ENCODE measurements around the gene MDM1. TPM values are rescaled to one million over a fixed set of nuclear protein-coding genes. Genes with fewer than 3 reads are reported as not detected.

MDM1 gene, protein sequence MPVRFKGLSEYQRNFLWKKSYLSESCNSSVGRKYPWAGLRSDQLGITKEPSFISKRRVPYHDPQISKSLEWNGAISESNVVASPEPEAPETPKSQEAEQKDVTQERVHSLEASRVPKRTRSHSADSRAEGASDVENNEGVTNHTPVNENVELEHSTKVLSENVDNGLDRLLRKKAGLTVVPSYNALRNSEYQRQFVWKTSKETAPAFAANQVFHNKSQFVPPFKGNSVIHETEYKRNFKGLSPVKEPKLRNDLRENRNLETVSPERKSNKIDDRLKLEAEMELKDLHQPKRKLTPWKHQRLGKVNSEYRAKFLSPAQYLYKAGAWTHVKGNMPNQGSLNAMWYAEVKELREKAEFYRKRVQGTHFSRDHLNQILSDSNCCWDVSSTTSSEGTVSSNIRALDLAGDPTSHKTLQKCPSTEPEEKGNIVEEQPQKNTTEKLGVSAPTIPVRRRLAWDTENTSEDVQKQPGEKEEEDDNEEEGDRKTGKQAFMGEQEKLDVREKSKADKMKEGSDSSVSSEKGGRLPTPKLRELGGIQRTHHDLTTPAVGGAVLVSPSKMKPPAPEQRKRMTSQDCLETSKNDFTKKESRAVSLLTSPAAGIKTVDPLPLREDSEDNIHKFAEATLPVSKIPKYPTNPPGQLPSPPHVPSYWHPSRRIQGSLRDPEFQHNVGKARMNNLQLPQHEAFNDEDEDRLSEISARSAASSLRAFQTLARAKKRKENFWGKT
- 10 to 100 TPM; 25.2 to 28.4 TPM for total RNA-seq

- POLR2A ChIA-PET = interaction anchor here (0.6 kb wide), 1 partner anchor 317 kb away, joined by 6 read pairs; no protein-coding TSS in a partner anchor
- Mint-ChIP-seq H3K27me3 (peaks cover 3% of the 10 kb centered on the region), H3K4me1 (peaks cover 50% of the 10 kb centered on the region), H3K9me3 (no peaks in the 10 kb centered on the region), H3K4me3 (peak within 1 kb of the TSS; percentile 87), H3K27ac (peak within 1 kb of the TSS; percentile 85), H3K36me3 (ENCODE audit: low read depth) (peaks cover 13% of the 10 kb centered on the region)
- CTCF ChIA-PET = interaction anchor here (0.6 to 1.2 kb wide), 2 partner anchors 22 to 273 kb away, joined by 3 read pairs; no protein-coding TSS in a partner anchor
- peak; percentile 97 for DNase-seq
These were observed at the start of gene MDM1 for GRCh38 chr12:68331869-68332727. Gene MDM1 (minus strand): TSS chr12:68332362. CDS start chr12:68332245, 117 bp downstream.

- H3K4me1 Mint-ChIP-seq = peaks cover 42% of the 10 kb centered on the region
- no peak for DNase-seq
- CTCF ChIA-PET = interaction anchor here (2.7 kb wide), 1 partner anchor 23 kb away, joined by 6 read pairs; no protein-coding TSS in a partner anchor
- no peak overlapping the region for H3K27ac Mint-ChIP-seq
- peaks cover 26% of the 10 kb centered on the region for H3K9me3 Mint-ChIP-seq
- H3K36me3 Mint-ChIP-seq (ENCODE audit: low read depth) = peaks cover 30% of the 10 kb centered on the region
- no peak overlapping the region for H3K4me3 Mint-ChIP-seq
- peaks cover 3% of the 10 kb centered on the region for H3K27me3 Mint-ChIP-seq
- POLR2A ChIA-PET = no interaction called here
These were observed 49.5 kb upstream of the MDM1 start for GRCh38 chr12:68381476-68382219.

DNA sequence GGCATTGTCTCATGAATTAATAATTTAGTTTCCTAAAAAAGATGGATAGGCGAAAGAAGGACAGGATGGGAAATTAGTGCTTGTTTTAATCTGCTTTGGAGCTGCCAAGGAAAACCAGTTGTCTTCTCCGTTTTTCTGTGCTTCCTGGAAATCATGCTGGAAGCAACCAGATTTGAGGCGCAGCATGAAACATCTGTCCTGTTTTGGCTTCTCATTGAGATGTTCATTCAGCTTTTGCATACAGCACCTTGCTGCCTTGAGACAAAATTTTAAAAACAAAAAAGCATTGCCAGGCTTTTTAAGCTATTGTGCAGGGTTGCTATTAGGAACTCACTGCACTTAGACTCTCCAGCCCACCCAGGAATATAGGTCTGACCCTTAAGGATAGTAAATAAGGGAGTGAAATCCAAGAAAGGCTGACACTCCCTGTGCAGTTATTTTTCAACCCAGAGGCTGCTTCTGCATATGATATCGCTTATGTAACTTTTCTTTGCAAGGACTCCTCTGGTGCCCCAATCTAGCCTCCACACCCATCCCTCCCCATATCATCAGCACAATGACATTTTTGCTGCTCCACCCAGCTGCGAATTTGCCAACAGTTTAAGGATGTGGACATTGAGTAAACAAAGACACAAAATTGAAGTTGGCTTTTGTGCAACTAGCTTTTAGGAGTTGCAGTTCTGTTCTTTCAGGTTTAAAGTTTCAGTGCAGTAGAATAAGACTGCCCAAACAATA lies 46.9 kb upstream of the MDM1 start:
- peaks cover 12% of the 10 kb centered on the region for H3K9me3 Mint-ChIP-seq
- H3K27me3 Mint-ChIP-seq = no peaks in the 10 kb centered on the region
- no peak overlapping the region for H3K4me3 Mint-ChIP-seq
- H3K36me3 Mint-ChIP-seq (ENCODE audit: low read depth) = peaks cover 23% of the 10 kb centered on the region
- no peak for DNase-seq
- ChIA-PET POLR2A (no interaction called here), CTCF (interaction anchor here (1.0 to 3.0 kb wide), 4 partner anchors 9 to 70 kb away, joined by 3 to 10 read pairs (median 4); no protein-coding TSS in a partner anchor)
- peaks cover 54% of the 10 kb centered on the region for H3K4me1 Mint-ChIP-seq
- H3K27ac Mint-ChIP-seq = no peak overlapping the region

- H3K36me3 Mint-ChIP-seq (ENCODE audit: low read depth) = peaks cover 16% of the 10 kb centered on the region
- POLR2A ChIA-PET = interaction anchor here (0.6 kb wide), 1 partner anchor 307 kb away, joined by 3 read pairs; no protein-coding TSS in a partner anchor
These were observed 45.7 kb upstream of the MDM1 start for GRCh38 chr12:68377881-68378280.

DNA sequence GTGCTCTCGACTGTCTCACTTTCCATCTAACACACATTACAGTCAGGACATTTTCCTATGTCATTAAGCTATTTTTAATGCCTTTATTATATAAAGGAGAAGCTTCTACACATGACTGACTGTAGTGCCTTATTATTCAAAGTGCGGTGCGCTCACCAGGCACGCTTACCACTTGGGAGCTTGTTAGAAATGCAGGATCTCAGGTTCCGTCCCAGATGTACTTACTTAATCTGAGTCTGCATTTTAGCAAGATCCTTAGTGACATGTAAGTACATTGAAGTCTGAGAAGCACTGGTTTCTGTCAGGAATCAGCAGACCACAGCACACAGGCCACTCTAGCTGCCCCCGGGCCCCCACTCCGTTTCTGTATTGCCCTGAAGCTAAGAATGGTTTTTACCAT lies 44.7 kb upstream of the MDM1 start:
- Mint-ChIP-seq H3K9me3 (peaks cover 4% of the 10 kb centered on the region), H3K27ac (no peak overlapping the region), H3K36me3 (ENCODE audit: low read depth) (peaks cover 12% of the 10 kb centered on the region), H3K27me3 (no peaks in the 10 kb centered on the region), H3K4me3 (no peak overlapping the region), H3K4me1 (peaks cover 56% of the 10 kb centered on the region)
- DNase-seq = no peak
- ChIA-PET CTCF (interaction anchor here (1.1 to 4.9 kb wide), 2 partner anchors 8 to 98 kb away, joined by 3 to 23 read pairs; no protein-coding TSS in a partner anchor), POLR2A (no interaction called here)

More at GRCh38 chr12:68377881-68378280, 45.7 kb upstream of the MDM1 start:
- no peaks in the 10 kb centered on the region for H3K27me3 Mint-ChIP-seq
- no peak overlapping the region for H3K27ac Mint-ChIP-seq
- peaks cover 9% of the 10 kb centered on the region for H3K9me3 Mint-ChIP-seq
- no peak for DNase-seq
- H3K4me1 Mint-ChIP-seq = peaks cover 53% of the 10 kb centered on the region
- CTCF ChIA-PET = interaction anchor here (3.0 to 4.9 kb wide), 2 partner anchors 7 to 15 kb away, joined by 10 to 23 read pairs; no protein-coding TSS in a partner anchor
- H3K4me3 Mint-ChIP-seq = no peak overlapping the region

DNA sequence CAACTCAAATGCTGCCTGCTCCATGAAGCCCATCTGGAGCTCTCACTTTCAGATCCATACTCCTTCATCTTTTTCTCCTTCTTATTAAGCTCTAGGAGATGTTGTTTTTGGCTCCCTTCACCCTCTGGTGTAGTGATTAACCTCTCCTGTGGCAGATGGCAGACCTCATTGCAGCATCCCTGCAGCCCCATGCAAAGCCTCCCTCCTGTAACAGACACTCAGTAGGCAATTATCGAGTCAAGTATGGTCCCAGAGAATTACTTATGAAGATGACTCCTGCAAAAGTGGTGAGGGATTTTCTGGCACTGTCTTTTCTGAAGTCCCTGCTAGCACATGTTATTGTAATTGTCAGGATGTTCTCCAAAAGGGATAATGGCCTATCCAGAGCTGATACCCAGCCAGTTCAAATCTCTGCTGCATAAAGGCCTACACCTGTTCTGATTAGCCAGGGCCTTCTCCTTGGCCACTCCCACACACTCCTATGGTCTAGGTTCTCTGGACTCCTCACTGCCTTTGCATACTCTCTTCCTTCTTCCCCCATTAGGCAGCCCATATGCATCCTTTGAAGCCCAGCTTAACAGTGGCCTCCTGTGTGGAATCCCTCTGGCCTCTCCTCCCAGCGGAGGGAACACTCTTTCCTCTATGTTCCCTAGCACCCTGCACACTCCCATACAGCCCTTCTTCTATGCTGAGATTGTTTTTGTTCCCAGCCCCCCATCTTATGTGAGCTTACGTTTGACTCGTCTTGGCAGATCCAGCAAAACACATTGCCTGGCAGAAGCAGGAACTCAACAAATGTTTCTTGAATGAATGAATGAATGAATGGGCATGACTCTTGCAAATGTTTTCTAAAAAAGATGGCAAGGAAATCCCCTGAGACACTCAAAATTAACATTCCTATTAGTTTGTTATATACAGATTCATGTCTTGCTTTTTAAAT lies 43.9 kb upstream of the MDM1 start:
- Mint-ChIP-seq H3K36me3 (ENCODE audit: low read depth) (peaks cover 9% of the 10 kb centered on the region), H3K4me1 (peaks cover 59% of the 10 kb centered on the region), H3K27me3 (no peaks in the 10 kb centered on the region), H3K4me3 (no peak overlapping the region), H3K27ac (peak overlapping the region; percentile 87), H3K9me3 (peaks cover 2% of the 10 kb centered on the region)
- ChIA-PET POLR2A (no interaction called here), CTCF (interaction anchor here (0.9 to 4.9 kb wide), 4 partner anchors 9 to 234 kb away, joined by 3 to 23 read pairs (median 4); partner anchors contain the start of gene RAP1B)
- no peak for DNase-seq

- Mint-ChIP-seq H3K4me3 (peak overlapping the region; percentile 6), H3K36me3 (ENCODE audit: low read depth) (peaks cover 13% of the 10 kb centered on the region), H3K9me3 (peaks cover 7% of the 10 kb centered on the region), H3K27me3 (no peaks in the 10 kb centered on the region), H3K4me1 (peaks cover 67% of the 10 kb centered on the region), H3K27ac (peak overlapping the region; percentile 87)
- ChIA-PET POLR2A (interaction anchor here (0.6 kb wide), 1 partner anchor 45 kb away, joined by 3 read pairs; no protein-coding TSS in a partner anchor), CTCF (interaction anchor here (0.6 to 4.9 kb wide), 7 partner anchors 11 to 433 kb away, joined by 3 to 23 read pairs (median 4); partner anchors contain the start of genes MDM2 and RAP1B)
- DNase-seq = peak; percentile 76
These were observed 42.3 kb upstream of the MDM1 start for GRCh38 chr12:68374307-68374982.

DNA sequence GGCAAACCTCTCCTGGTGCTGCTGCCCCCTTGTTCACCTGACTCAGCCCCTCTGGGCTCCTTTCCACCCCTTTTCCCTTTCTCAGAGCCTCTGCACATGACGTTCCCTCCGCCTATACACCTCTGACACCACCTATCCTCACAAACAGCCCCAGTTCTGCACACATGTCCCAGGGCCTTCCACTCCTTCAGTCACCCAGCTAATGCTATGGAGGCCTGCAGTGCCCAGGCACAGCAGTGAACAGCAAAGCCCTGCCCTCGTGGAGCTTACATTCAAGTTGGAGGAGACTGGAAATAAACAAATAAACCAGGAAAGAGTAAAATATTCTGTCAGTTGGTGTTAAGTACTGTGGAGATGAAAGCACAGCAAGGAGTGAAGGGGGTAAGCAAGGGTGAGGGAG lies 38.5 kb upstream of the MDM1 start:
- no peaks in the 10 kb centered on the region for H3K27me3 Mint-ChIP-seq
- peaks cover 9% of the 10 kb centered on the region for H3K9me3 Mint-ChIP-seq
- no peak overlapping the region for H3K4me3 Mint-ChIP-seq
- CTCF ChIA-PET = interaction anchor here (0.6 to 1.3 kb wide), 2 partner anchors 9 to 311 kb away, joined by 3 to 5 read pairs; no protein-coding TSS in a partner anchor
- H3K4me1 Mint-ChIP-seq = peaks cover 81% of the 10 kb centered on the region
- H3K36me3 Mint-ChIP-seq (ENCODE audit: low read depth) = peaks cover 23% of the 10 kb centered on the region
- POLR2A ChIA-PET = no interaction called here
- no peak overlapping the region for H3K27ac Mint-ChIP-seq
- no peak for DNase-seq

- Mint-ChIP-seq H3K4me1 (peaks cover 80% of the 10 kb centered on the region), H3K27me3 (no peaks in the 10 kb centered on the region), H3K4me3 (no peak overlapping the region), H3K9me3 (peaks cover 9% of the 10 kb centered on the region), H3K27ac (no peak overlapping the region), H3K36me3 (ENCODE audit: low read depth) (peaks cover 21% of the 10 kb centered on the region)
- ChIA-PET POLR2A (no interaction called here), CTCF (interaction anchor here (0.6 to 1.3 kb wide), 4 partner anchors 10 to 374 kb away, joined by 3 to 5 read pairs (median 3); no protein-coding TSS in a partner anchor)
- DNase-seq = no peak
These were observed 37.9 kb upstream of the MDM1 start for GRCh38 chr12:68370006-68370590.

Measured in activated CD4-positive, alpha-beta T cell treated with anti-CD3 and anti-CD28 coated beads, Interleukin-2, amount 10 ng/mL, durations not matched to agents 7 days and 5 days (primary cell).